Measurements from ENCODE around the gene HIRA.

The HIRA gene

DNA sequence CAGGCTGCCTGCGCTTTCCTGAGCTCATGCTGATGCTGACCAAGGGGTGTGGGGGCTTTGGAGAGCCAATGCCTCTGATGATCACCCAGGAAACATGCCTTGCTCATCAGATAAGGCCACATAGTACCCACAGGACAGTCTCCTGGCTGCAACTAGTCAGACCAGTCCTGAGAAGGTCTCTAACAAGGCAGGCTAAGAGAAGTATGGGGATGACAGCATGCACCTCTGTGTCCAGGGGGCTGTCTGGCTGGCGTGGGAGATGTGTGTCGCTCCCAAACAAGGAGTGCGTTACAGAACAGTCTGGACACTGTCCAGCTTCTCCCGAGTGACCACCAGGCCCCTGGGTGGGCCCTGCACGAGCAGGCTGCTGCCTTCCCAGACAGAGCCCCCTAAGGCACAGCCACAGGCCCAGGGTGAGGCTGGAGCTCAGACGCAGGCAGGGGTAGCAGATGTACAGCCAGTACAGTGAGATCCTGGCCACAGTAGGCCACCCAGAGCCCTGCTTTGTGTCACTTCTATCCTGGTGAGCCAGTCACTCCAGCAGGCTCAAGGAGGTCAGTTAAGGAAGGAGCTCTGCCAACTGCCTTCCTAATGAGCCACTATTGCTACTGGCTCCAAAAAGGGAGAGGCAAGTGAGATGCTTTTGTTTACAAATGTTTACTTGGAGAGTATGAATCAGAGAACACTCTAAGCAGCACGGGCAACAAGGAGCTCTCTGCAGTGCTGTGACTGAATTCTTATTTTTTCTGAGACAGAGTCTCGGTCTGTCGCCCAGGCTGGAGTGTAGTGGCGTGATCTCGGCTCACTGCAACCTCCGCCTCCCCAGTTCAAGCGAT, 74.0 kb downstream of the HIRA start:
- Histone ChIP-seq H3F3A (ENCODE audit: insufficient read depth, low read length) (no peaks in the 10 kb centered on the region), H3K9me3 (replicated peaks; ENCODE audit: insufficient read depth, low read length) (no peaks in the 10 kb centered on the region), H4K20me1 (ENCODE audit: insufficient read depth, low read length) (no peaks in the 10 kb centered on the region), H3K27me3 (replicated peaks; ENCODE audit: insufficient read depth, low read length) (no peaks in the 10 kb centered on the region), H3K9me2 (replicated peaks; ENCODE audit: insufficient read depth, low read length) (no peaks in the 10 kb centered on the region), H3K4me3 (ENCODE audit: low read length) (no peak overlapping the region), H3K4me2 (ENCODE audit: low read depth, low read length) (no peak overlapping the region), H3K36me3 (replicated peaks; ENCODE audit: insufficient read depth, low read length) (peaks cover 6% of the 10 kb centered on the region; the same call in 1 of the 2 replicates), H2AFZ (ENCODE audit: low read length) (no peak overlapping the region), H3K79me2 (ENCODE audit: low read length) (no peaks in the 10 kb centered on the region), H3K4me1 (ENCODE audit: low read length) (no peaks in the 10 kb centered on the region), H3K27ac (ENCODE audit: low read length) (no peak overlapping the region), H3K9ac (ENCODE audit: low read length) (no peak overlapping the region)
- no peak for DNase-seq
- TF ChIP-seq, protein P1, sequence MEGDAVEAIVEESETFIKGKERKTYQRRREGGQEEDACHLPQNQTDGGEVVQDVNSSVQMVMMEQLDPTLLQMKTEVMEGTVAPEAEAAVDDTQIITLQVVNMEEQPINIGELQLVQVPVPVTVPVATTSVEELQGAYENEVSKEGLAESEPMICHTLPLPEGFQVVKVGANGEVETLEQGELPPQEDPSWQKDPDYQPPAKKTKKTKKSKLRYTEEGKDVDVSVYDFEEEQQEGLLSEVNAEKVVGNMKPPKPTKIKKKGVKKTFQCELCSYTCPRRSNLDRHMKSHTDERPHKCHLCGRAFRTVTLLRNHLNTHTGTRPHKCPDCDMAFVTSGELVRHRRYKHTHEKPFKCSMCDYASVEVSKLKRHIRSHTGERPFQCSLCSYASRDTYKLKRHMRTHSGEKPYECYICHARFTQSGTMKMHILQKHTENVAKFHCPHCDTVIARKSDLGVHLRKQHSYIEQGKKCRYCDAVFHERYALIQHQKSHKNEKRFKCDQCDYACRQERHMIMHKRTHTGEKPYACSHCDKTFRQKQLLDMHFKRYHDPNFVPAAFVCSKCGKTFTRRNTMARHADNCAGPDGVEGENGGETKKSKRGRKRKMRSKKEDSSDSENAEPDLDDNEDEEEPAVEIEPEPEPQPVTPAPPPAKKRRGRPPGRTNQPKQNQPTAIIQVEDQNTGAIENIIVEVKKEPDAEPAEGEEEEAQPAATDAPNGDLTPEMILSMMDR (IDR thresholded peaks at IDR 0.05; ENCODE audit: low read length), result no peak
- no peak for TF ChIP-seq EZH2phosphoT487 (IDR thresholded peaks at IDR 0.05; ENCODE audit: low read length)

DNA sequence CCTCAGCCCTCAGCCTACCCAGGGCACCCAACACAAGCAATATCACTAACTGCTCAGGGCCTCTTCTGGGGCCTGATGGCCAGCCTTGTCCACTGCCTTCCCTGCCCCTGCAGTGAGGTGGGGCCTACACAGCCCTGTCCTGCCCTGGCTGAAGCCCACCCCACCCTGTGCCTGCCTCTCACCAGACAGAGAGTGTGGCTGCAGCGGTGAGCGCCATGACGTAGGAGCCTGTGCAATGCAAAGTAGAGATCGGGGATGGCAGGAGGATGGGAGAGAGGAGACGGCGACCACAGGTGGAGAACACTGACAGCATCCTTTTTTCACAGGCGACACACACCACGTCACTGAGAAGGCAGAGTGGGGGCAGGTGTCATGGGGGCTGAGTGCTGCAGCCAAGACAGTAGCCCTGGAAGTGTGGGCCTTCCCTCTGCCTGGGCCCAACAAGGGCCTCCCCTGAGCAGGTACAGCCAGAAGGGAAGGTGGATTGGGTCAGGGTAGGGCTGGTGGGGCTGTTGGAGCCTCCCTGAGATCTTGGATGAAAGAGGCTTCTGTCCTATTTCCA, 74.7 kb downstream of the HIRA start:
- DNase-seq, result no peak
- H3K4me2 ChIP-seq (ENCODE audit: low read depth, low read length), result no peak overlapping the region
- no peaks in the 10 kb centered on the region for H4K20me1 ChIP-seq (ENCODE audit: insufficient read depth, low read length)
- H3K27ac ChIP-seq (ENCODE audit: low read length), result no peak overlapping the region
- no peaks in the 10 kb centered on the region for H3K9me2 ChIP-seq (replicated peaks; ENCODE audit: insufficient read depth, low read length)
- no peak overlapping the region for H3K4me3 ChIP-seq (ENCODE audit: low read length)
- H3K79me2 ChIP-seq (ENCODE audit: low read length), result no peaks in the 10 kb centered on the region
- no peak overlapping the region for H2AFZ ChIP-seq (ENCODE audit: low read length)
- H3K27me3 ChIP-seq (replicated peaks; ENCODE audit: insufficient read depth, low read length), result no peaks in the 10 kb centered on the region
- H3K9me3 ChIP-seq (replicated peaks; ENCODE audit: insufficient read depth, low read length), result no peaks in the 10 kb centered on the region
- no peaks in the 10 kb centered on the region for H3K4me1 ChIP-seq (ENCODE audit: low read length)
- TF ChIP-seq EZH2 (optimal IDR thresholded peaks at IDR 0.05; ENCODE audit: low read depth, low read length) (no peak), EZH2phosphoT487 (IDR thresholded peaks at IDR 0.05; ENCODE audit: low read length) (no peak)
- TF ChIP-seq, protein P1 (IDR thresholded peaks at IDR 0.05; ENCODE audit: low read length), result no peak
- peaks cover 9% of the 10 kb centered on the region; the same call in 1 of the 2 replicates for H3K36me3 ChIP-seq (replicated peaks; ENCODE audit: insufficient read depth, low read length)
- no peaks in the 10 kb centered on the region for H3F3A ChIP-seq (ENCODE audit: insufficient read depth, low read length)
- H3K9ac ChIP-seq (ENCODE audit: low read length), result no peak overlapping the region

DNA sequence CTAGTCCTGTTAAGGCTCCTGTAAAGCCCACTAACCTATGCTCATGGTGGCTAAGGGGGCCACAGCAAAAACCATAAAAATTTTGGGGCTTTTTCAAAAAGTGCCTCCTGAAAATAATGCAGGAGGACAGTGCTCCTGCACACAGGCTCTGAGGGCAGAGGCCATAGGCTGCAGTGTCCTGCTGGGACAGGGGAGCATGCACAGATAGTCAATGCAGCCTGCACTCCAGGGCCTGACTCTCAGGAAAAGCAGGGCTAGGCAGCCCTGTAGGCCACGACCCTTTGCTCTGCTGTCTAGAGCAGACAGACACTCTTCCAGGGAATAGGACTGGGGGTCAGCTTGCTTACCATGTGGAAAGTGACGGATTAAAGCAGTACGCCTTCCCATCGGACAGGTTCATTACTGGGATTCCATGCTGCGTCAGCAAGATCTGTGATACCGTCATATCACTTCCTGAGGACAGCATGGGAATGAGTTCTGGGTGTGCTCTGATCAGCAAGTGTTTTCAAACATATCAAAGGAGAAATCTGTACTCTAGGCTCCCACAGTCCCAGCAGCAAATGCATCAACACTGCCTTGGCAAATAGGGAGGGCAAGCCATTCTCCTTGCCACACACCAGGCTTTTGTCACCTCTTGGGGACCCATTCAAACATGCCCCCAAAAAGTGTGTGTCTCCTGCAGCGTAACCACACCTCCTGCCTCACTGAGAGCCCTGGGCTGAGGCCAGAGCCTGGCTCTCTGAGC, 75.9 kb downstream of the HIRA start:
- Histone ChIP-seq H3K9me3 (replicated peaks; ENCODE audit: insufficient read depth, low read length) (no peaks in the 10 kb centered on the region), H3K4me2 (ENCODE audit: low read depth, low read length) (no peak overlapping the region), H3K27ac (ENCODE audit: low read length) (no peak overlapping the region), H3K4me1 (ENCODE audit: low read length) (no peaks in the 10 kb centered on the region), H2AFZ (ENCODE audit: low read length) (no peak overlapping the region), H3F3A (ENCODE audit: insufficient read depth, low read length) (no peaks in the 10 kb centered on the region), H4K20me1 (ENCODE audit: insufficient read depth, low read length) (no peaks in the 10 kb centered on the region), H3K79me2 (ENCODE audit: low read length) (no peaks in the 10 kb centered on the region), H3K9me2 (replicated peaks; ENCODE audit: insufficient read depth, low read length) (no peaks in the 10 kb centered on the region), H3K4me3 (ENCODE audit: low read length) (no peak overlapping the region), H3K27me3 (replicated peaks; ENCODE audit: insufficient read depth, low read length) (no peaks in the 10 kb centered on the region), H3K36me3 (replicated peaks; ENCODE audit: insufficient read depth, low read length) (0 out of 2 replicates have a peak, but pooled peaks cover 8% of the 10 kb centered on the region), H3K9ac (ENCODE audit: low read length) (no peak overlapping the region)
- no peak for TF ChIP-seq EZH2phosphoT487 (IDR thresholded peaks at IDR 0.05; ENCODE audit: low read length)
- TF ChIP-seq, protein P1 (IDR thresholded peaks at IDR 0.05; ENCODE audit: low read length), result no peak
- TF ChIP-seq EZH2 (optimal IDR thresholded peaks at IDR 0.05; ENCODE audit: low read depth, low read length), result no peak
- DNase-seq, result no peak
